ENCODE measurements around the gene GON4L.

The GON4L gene, protein sequence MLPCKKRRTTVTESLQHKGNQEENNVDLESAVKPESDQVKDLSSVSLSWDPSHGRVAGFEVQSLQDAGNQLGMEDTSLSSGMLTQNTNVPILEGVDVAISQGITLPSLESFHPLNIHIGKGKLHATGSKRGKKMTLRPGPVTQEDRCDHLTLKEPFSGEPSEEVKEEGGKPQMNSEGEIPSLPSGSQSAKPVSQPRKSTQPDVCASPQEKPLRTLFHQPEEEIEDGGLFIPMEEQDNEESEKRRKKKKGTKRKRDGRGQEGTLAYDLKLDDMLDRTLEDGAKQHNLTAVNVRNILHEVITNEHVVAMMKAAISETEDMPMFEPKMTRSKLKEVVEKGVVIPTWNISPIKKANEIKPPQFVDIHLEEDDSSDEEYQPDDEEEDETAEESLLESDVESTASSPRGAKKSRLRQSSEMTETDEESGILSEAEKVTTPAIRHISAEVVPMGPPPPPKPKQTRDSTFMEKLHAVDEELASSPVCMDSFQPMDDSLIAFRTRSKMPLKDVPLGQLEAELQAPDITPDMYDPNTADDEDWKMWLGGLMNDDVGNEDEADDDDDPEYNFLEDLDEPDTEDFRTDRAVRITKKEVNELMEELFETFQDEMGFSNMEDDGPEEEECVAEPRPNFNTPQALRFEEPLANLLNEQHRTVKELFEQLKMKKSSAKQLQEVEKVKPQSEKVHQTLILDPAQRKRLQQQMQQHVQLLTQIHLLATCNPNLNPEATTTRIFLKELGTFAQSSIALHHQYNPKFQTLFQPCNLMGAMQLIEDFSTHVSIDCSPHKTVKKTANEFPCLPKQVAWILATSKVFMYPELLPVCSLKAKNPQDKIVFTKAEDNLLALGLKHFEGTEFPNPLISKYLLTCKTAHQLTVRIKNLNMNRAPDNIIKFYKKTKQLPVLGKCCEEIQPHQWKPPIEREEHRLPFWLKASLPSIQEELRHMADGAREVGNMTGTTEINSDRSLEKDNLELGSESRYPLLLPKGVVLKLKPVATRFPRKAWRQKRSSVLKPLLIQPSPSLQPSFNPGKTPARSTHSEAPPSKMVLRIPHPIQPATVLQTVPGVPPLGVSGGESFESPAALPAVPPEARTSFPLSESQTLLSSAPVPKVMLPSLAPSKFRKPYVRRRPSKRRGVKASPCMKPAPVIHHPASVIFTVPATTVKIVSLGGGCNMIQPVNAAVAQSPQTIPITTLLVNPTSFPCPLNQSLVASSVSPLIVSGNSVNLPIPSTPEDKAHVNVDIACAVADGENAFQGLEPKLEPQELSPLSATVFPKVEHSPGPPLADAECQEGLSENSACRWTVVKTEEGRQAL (N-terminal part only)

DNA sequence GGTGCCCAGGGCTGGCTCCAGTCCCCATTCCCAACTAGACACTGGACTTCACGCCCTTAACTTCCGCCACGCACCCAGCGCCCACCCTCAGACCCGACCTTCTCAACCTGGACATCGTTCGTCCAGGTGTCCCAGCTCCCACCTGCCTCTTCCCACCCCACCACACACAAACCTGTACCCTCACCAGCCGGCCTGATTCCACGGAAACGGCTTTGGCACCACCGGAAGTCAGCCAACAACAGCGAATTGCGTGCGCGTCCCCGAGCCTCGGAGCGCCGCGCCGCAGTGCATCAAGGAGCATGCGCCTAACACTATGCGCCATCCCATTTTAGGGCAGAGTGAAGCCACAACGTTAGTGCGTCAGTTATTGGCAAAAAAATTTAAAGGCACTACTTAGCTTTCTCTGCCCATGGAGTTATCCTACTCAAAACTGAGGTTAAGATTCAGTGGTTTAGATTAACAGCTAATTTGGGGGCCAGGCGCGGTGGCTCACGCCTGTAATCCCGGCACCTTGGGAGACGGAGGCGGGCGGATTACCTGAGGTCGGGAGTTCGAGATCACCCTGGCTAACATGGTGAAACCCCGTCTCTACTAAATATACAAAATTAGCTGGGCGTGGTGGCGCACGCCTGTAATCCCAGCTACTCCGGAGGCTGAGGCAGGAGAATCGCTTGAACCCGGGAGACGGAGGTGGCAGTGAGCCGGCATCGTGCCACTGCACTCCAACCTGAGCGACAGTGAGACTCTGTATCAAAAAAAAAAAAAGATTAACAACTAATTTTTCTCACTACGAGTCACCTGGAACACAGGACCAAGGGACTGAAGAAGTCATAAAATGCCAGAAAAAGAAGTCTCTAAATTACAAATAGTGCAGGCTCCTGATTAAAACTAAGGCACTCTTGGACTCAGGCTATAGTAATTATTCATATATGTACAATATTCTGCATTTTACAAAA is at the start of gene GON4L:
GON4L (minus strand) TSS at position 240 of the 956 bp plus-strand sequence. CDS start 3,434 bp downstream, outside the sequence.
- peak; percentile 94 for DNase-seq (ENCODE audit: low read depth)
- H3K4me3 ChIP-seq (replicated peaks; ENCODE audit: low read depth, low read length): peak within 1 kb of the TSS; percentile 97
- TF ChIP-seq, protein P1, sequence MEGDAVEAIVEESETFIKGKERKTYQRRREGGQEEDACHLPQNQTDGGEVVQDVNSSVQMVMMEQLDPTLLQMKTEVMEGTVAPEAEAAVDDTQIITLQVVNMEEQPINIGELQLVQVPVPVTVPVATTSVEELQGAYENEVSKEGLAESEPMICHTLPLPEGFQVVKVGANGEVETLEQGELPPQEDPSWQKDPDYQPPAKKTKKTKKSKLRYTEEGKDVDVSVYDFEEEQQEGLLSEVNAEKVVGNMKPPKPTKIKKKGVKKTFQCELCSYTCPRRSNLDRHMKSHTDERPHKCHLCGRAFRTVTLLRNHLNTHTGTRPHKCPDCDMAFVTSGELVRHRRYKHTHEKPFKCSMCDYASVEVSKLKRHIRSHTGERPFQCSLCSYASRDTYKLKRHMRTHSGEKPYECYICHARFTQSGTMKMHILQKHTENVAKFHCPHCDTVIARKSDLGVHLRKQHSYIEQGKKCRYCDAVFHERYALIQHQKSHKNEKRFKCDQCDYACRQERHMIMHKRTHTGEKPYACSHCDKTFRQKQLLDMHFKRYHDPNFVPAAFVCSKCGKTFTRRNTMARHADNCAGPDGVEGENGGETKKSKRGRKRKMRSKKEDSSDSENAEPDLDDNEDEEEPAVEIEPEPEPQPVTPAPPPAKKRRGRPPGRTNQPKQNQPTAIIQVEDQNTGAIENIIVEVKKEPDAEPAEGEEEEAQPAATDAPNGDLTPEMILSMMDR (IDR thresholded peaks at IDR 0.05; ENCODE audit: low read length, missing control alignments): no peak

DNA sequence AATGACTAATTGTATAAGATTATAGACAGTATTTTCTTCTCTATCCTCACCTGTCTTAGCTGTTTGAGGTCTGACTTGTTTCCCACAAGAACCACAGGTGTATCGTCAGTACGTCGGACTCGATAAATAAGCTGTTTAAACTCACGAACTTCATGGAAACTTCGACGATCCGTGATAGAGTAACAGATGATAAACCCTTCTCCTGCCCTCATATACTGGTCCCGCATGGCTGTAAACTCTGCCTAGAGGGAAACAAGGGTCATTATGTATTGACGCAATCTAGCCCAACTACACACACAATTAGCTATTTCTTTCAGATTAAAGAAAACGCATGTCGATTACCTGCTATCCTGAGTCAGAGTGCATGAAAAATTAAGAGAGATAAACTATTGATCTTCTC is 47.2 kb upstream of the GON4L start:
- no peak overlapping the region for H3K4me3 ChIP-seq (replicated peaks; ENCODE audit: low read depth, low read length)
- TF ChIP-seq, protein P1 (IDR thresholded peaks at IDR 0.05; ENCODE audit: low read length, missing control alignments): no peak
- no peak for DNase-seq (ENCODE audit: low read depth)

DNA sequence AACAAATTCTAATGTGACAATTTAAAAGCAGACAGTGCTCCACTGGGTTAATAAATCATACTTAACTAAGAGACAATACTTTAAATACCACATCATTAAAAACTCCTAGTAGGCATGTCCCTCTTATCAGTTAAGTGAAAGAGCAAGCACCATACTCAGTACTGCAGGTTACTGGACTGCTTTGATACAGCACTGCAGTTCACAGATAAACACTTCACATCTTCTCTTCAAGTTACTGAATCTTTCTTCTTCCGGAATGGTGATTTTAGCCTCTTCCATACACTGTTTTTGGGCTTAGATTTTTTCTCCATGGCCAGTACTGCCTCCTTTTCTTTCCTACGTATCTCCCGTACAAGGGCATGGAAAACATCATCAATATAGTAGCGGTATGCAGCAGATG is 43.1 kb upstream of the GON4L start:
- H3K4me3 ChIP-seq (replicated peaks; ENCODE audit: low read depth, low read length): no peak overlapping the region
- DNase-seq (ENCODE audit: low read depth): no peak
- TF ChIP-seq, protein P1 (IDR thresholded peaks at IDR 0.05; ENCODE audit: low read length, missing control alignments): no peak

DNA sequence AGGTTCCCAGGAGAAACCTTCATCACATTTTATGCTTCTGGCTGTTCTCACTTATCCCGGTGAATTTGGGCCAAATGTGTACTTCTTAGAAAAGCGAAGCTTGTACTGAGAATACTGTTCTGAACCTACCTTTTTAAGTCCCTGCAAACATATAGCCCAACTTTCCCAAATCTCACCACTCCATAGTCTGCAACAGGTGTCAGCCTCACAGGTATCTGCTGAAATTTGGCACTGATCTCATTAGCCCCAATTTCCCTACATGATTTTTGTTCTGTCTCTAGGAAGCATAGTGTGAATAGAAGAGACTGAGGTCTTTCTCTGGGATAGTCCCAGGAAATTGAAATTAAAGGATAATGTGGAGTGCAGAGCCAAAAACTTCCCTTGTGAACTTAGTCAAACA is 42.7 kb upstream of the GON4L start:
- no peak overlapping the region for H3K4me3 ChIP-seq (replicated peaks; ENCODE audit: low read depth, low read length)
- DNase-seq (ENCODE audit: low read depth): no peak
- TF ChIP-seq, protein P1 (IDR thresholded peaks at IDR 0.05; ENCODE audit: low read length, missing control alignments): no peak

DNA sequence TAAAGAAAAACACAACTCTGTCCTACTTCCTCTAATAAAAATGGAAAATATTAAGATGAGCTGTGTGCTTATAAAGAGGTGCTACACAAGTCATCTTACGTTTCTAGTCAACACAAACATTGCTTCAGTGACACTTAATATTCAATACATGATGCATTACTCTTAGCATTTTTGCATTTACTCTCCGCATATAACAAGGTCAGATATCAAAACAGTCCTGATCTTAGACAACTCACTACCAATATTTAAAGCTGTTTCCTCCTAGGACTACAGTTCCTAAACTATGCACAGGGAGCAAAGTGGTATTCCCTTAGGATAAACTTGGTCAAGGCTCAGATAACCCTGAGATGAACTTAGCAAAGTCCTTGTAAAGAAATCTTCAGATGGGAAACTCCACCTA is 41.9 kb upstream of the GON4L start:
- H3K4me3 ChIP-seq (replicated peaks; ENCODE audit: low read depth, low read length): no peak overlapping the region
- TF ChIP-seq, protein P1 (IDR thresholded peaks at IDR 0.05; ENCODE audit: low read length, missing control alignments): no peak
- no peak for DNase-seq (ENCODE audit: low read depth)
